RPMI8226 (cell line): ENCODE results near the gene GAPT.
A peak's percentile ranks its signal among the peaks of the same experiment; 100 is the strongest.

Source experiments
- DNase-seq: peaks from one replicate; pipeline ENCODE4 v3.0.0-alpha.2; 2015

Gene GAPT

GRCh38 chr5:58462154-58462553, 29.1 kb upstream of the GAPT start:
- peak; percentile 45 for DNase-seq

GRCh38 chr5:58462623-58463230, 28.5 kb upstream of the GAPT start:
- DNase-seq: peak; percentile 67

DNA sequence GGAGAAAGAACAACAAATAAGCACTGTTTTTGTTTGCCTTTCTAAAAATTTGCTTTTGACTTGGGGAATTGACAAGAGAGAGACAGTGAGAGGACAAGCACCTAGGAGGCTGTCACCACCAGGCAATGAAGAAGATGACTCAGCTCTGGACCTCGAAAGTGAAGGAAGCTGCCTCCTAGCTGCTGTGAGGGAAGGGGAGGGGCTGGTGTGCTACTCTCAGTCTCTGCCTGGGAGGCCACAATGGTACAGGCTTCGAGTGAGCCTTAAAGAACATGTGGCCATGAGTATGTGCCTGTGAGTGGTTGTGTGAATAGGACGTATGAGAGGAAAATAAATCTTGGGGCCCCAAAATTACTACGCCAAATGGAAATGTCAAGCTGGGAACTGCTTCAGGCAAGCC, 24.3 kb upstream of the GAPT start:
- peak; percentile 38 for DNase-seq

DNA sequence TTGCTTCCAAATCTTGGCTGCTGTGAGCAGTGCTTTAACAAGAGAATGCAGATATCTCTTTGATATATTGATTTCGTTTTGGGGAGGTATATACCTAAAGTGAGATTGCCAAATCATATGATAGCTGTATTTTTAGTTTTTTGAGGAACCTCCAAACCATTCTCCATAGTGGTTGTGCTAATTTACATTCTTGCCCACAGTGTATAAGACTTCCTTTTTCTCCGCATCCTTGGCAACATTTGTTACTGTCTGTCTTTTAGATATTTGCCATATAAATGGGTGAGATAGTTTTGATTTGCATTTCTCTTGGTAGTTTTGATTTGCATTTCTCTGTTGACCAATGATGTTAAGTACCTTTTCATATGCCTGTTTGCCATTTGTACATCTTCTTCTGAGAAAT, 21.3 kb upstream of the GAPT start:
- DNase-seq: no peak

GRCh38 chr5:58475404-58475803, 15.8 kb upstream of the GAPT start:
- DNase-seq: no peak

DNA sequence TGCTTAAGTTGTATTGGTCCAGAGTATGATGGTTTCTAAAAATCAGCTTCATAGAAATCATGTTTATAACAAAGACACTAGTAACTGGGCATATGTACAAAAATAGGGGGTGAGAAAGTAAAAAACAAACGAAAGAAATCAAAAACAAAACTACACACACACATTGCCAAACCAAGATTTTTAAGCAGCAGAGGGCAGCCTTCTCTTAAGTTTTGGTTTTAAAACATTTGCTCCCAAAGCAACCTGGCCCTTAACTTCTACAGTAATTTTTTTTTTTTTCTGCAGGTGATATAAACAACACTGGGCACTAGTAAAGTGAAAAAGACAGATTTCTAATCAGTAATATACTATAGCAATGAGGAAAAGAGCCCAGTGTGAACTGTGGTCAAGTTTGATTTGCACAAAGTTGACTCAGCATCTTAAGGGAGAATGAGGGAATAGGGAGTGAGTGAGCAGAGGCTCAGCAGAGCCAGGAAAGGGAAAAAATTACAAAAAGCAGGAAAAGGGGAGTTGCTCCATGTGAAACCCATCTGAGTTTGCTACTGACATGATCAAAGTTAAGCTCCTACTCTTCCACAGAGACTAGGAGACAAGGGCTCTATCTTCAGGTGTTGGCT, 13.4 kb upstream of the GAPT start:
- no peak for DNase-seq

DNA sequence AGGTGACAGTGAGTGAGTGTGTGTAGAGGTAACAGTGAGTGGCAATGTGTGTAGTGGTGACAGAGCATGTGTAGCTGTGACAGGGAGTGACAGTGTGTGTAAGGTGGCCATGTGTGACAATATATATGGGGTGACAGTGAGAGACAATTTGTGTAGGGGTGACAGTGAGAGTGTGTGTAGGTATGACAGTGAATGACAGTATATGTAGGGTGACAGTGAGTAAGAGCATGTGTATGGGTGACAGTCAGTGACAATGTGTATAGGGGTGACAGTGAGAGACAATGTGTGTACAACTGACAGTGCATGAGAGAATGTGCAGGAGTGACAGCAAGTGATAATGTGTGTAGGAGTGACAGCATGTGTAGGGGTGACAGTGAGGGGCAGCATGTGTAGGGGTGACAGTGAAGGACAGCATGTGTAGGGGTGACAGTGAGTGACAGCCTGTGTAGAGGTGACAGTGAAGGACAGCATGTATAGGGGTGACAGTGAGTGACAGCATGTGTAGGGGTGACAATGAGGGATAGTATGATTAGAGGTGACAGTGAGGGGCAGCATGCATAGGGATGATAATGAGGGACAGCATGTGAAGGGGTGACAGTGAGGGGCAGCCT, 10.1 kb upstream of the GAPT start:
- no peak for DNase-seq

GRCh38 chr5:58481828-58482227, 9.4 kb upstream of the GAPT start:
- DNase-seq: no peak

GRCh38 chr5:58482536-58482935, 8.7 kb upstream of the GAPT start:
- no peak for DNase-seq

- DNase-seq: no peak
Measured at GRCh38 chr5:58484505-58484904, 6.7 kb upstream of the GAPT start.

GRCh38 chr5:58486290-58486689, 4.9 kb upstream of the GAPT start:
- DNase-seq: no peak

DNA sequence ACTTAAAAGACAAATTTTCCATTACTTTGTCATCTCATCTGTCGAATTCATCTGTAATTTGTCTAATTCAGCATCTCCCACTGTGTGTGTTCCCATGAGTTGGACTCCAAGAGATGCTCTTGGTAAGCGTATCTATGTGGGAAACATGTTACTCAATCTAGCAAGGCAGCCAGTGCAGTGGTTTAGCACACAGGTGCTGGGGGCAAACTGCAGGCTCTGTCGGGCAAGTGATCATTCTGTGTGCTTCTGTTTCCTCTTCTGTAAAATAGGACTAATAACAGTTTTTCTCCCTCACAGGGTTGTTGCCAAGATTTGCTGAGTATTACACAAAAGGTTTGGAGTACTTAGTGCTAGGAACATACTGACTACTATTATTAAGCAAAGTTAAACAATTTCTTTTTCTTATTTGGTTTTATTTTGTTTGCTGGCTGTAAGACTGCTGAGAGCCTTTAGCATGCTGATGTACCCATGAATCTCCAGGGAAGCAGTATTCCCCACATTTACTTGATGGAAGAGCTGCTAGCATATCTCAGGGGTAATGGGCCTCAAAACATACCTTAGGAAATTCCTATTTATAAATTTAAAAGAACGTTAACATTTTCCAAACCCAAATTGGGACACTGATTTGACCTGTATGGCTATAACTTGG, 709 bp upstream of the GAPT start:
- DNase-seq: no peak

- no peak for DNase-seq
Measured at GRCh38 chr5:58493141-58493540, 1.9 kb downstream of the GAPT start.

GRCh38 chr5:58496488-58496887, 5.3 kb downstream of the GAPT start:
- no peak for DNase-seq

DNA sequence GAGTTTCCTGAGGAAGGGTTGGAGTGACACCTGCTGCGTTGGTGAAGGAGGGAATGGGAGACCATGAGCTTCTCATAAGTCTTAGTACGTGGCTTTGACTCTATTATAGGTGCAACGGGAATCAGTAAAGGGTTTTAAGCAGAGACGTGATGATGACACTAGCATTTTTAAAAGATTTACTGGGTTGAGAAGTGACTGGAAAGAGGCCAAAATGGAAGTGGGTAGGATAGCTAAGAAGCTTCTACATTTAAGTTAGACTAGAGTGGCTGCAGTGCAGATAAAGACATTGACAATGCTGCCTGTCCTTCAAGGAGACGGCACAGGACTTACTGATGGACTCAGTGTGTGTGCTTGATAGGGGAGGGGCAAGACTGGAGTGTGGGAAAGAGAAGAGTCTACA, 6.2 kb downstream of the GAPT start:
- DNase-seq: no peak

GRCh38 chr5:58497921-58498320, 6.7 kb downstream of the GAPT start:
- no peak for DNase-seq

DNA sequence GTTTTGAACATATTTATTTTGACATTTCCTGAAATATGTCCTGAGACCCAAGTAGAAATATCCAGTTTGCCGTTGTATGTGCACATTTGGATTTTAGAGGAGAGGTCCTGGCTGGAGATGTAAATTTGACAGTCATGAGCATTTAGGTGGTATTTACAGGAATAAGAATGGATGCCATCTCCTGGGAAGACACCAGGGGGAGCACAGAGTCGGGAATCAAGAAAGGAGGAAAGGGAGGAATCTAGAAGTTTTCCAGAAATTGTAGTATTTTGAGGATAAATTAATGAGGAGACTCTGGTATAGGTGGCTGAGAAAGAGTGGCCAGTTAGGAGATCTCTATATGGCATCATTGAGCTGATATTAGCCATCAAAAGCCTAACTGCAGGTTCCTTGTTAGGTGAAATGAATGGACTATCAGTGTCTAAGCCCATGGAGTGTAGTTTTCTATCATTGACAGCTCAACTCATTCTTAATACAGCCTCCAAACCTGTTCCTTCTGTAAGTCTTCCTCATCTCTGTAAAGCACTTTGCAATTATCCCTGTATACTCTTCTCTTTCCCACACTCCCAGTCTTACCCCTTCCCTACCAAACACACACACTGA, 7.2 kb downstream of the GAPT start:
- DNase-seq: no peak

- DNase-seq: no peak
Measured at GRCh38 chr5:58499231-58499630, 8.0 kb downstream of the GAPT start.

GRCh38 chr5:58499941-58500340, 8.7 kb downstream of the GAPT start:
- DNase-seq: no peak

GRCh38 chr5:58501778-58502417, 10.7 kb downstream of the GAPT start:
- DNase-seq: no peak

DNA sequence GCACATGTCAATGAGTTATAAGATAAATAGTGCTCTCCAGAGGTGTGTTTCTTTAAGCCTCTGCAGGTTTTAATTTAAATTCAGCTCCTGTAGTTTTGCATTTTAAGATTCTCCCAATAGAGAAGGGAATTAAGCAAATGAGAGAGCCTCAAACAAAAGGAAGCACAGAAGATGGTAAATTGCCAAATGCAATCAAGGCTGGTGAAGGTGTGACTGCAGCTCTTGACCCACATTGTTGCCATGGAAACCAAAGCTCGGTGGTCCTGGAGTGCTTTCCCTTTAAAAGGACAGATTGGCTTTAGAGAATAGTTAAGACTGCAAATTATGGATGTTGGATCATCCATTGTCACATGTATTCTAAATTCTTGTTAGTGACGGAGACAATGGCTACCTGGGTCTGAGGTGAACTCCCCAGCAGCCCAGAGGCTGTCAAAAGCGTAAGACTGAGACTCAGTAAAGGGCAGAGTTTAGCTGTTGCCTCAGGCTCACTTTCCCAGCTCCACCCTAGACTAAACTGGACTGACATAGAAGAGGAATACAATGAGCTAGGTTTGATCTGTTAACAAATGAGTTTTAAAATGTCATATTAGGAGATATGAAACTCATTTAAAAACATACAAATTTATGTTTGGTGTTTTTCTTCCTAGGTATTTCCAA, 12.3 kb downstream of the GAPT start:
- no peak for DNase-seq

GRCh38 chr5:58504766-58505165, 13.5 kb downstream of the GAPT start:
- no peak for DNase-seq

- no peak for DNase-seq
Measured at GRCh38 chr5:58505502-58505901, 14.3 kb downstream of the GAPT start.
